Heart left ventricle (tissue), 16 donors: Measurements from ENCODE around the gene S100A9. TPM values are rescaled to one million over a fixed set of nuclear protein-coding genes. Genes with fewer than 3 reads are reported as not detected.

Source experiments
- ATAC-seq, 4 donors: fragments of 200-7000 bp; cut with Tn5 transposase; one replicate each; pipeline ENCODE4 v1.9.1; 2020 to 2022; ENCODE audit warnings: moderate library complexity in 4 of 4, mild to moderate bottlenecking in 3 of 4, moderate number of reproducible peaks in 1 of 4
- DNase-seq, 5 donors: peaks; one replicate each; pipeline ENCODE4 v3.0.0-alpha.2; 2020
- H3K27ac ChIP-seq, 12 donors: fragments of 200-600 bp; sonication (generic) in 4 of 12; one replicate each; pipeline versions ENCODE4 v1.5.0 to v1.8.0; 2016 to 2022; ENCODE audit warnings: mild to moderate bottlenecking in 2 of 12
- H3K27me3 ChIP-seq, 9 donors: fragments of 200-600 bp; sonication (generic) in 2 of 9; one replicate each; pipeline versions ENCODE4 v1.5.1 to v1.8.0; 2016 to 2022; ENCODE audit warnings: mild to moderate bottlenecking in 3 of 9
- H3K36me3 ChIP-seq, 9 donors: fragments of 200-600 bp; sonication (generic) in 2 of 9; one replicate each; pipeline versions ENCODE4 v1.5.0 to v1.8.0; 2018 to 2022; ENCODE audit warnings: mild to moderate bottlenecking in 2 of 9
- H3K4me1 ChIP-seq, 12 donors: fragments of 200-600 bp; sonication (generic) in 4 of 12; one replicate each; pipeline versions ENCODE4 v1.5.0 to v1.8.0; 2016 to 2022; ENCODE audit warnings: mild to moderate bottlenecking in 3 of 12
- H3K4me3 ChIP-seq, 12 donors: fragments of 200-600 bp; sonication (generic) in 4 of 12; one replicate each; pipeline versions ENCODE4 v1.5.0 to v1.8.0; 2017 to 2022; ENCODE audit warnings: mild to moderate bottlenecking in 9 of 12, moderate library complexity in 4 of 12
- H3K9me3 ChIP-seq, 12 donors: fragments of 200-600 bp; sonication (generic) in 4 of 12; one replicate each; pipeline versions ENCODE4 v1.5.0 to v1.8.0; 2016 to 2022; ENCODE audit warnings: mild to moderate bottlenecking in 1 of 12
- CTCF ChIP-seq, 12 donors: fragments of 200-600 bp; sonication (generic) in 4 of 12; IDR thresholded peaks; one replicate each; pipeline versions ENCODE4 v1.5.0 to v1.8.0; 2018 to 2022; ENCODE audit warnings: antibody characterized with exemption in 12 of 12, mild to moderate bottlenecking in 5 of 12
- POLR2A ChIP-seq, 2 donors: fragments of 450-650 bp; IDR thresholded peaks; one replicate each; pipeline ENCODE4 v1.6.1; 2017; ENCODE audit warnings: antibody characterized with exemption in 2 of 2, mild to moderate bottlenecking in 2 of 2, moderate library complexity in 2 of 2
- WGBS, 4 donors: extraction: QIAGEN DNeasy Blood & Tissue Kit in 2 of 4; methylation state at CpG; one replicate each; pipeline versions ENCODE4 v1.1.5 to v1.1.7; 2013 to 2018; 5-methylcytosine and 5-hydroxymethylcytosine counted together
- intact Hi-C, 10 donors: fragments of 100-400 bp; cut with DNase I; formaldehyde crosslinking; loops; one replicate each; pipeline versions ENCODE4 v1.11.1 to v1.14.2; 2022
- polyA plus RNA-seq, 2 donors: library from polyadenylated mRNA; stranded (reverse); fragments of 200-250 nt; gene quantifications; one replicate each; pipeline ENCODE4 v1.2.3, GENCODE V29; 2013
- total RNA-seq, 9 donors: library from RNA; depleted of rRNA in 2 of 9; stranded (reverse); fragments of >200 nt in 2 of 9; fragmentation: NEBNext Ultra II Directional in 3 of 9; extraction: Animal tissue kit (Norgen Biotek cat#: 25700) in 3 of 9; gene quantifications; one replicate each; pipeline versions ENCODE4 v1.1.0 to v1.2.4, GENCODE V29; 2016 to 2023
- donor health status: ischemic (EF 13 %, LVEDD 7.1; RV severe dilation, severe dysfunction).
- donor health status: healthy with polysubstance abuse.
- donor health status: DM: no; HTN: yes; CAD: no.
- donor health status: DM: no; HTN: no; CAD: no.
- donor health status: ischemic (EF 25% LVEDD 6.9; RV normal size, moderate dysfunction).
- donor health status: ischemic (EF 25% LVEDD 5.7; RV mildly dilated, moderate dysfunction).
- donor health status: healthy.
- donor health status: DM: yes; HTN: yes; CAD: no.
- donor health status: ischemic (EF 35%, LVEDD 5.7; RV mildly dilated, moderate dysfunction).
- donor health status: nonischemic (EF 11% LVEDD 7.7; RV severe dilation, severe dysfunction).
- donor health status: DM: yes; HTN: yes; CAD: no.
- donor health status: PGD.
- donor health status: ischemic (EF 29% LVEDD 5.4; RV normal size, mild dysfunction).
- donor health status: nonischemic (EF 23%, LVEDD 6.1; RV moderate dilation, normal function).

S100A9 gene
- total and polyA plus RNA-seq, 11 donors, result 5.7 to 350 (median 76.2) TPM

GRCh38 chr1:153384958-153385580 is 27.4 kb downstream of the S100A9 start:
- Histone ChIP-seq H3K27me3 (peaks cover 0 to 5% (median 0%) of the 10 kb centered on the region in 9 donors), H3K4me1 (peaks cover 0 to 38% (median 0%) of the 10 kb centered on the region in 12 donors), H3K27ac (peak overlapping the region in 1 of 12 donors; percentile 86), H3K9me3 (peaks cover 0 to 23% (median 6%) of the 10 kb centered on the region in 12 donors), H3K36me3 (no peaks in the 10 kb centered on the region), H3K4me3 (no peak overlapping the region)
- no peak for DNase-seq
- intact Hi-C loops, result no loop called here
- 66 to 80% (median 78%) methylated on average over 4 of the region's 4 CpGs for WGBS, 4 donors
- no peak for ATAC-seq
- TF ChIP-seq POLR2A (IDR thresholded peaks at IDR 0.05) (no peak), CTCF (IDR thresholded peaks at IDR 0.05) (no peak)

- ATAC-seq (peak; percentile 39 to 73 (median 68)), DNase-seq (peak in 4 of 5 donors; percentile 47 to 72 (median 54))
- no peak for TF ChIP-seq CTCF (IDR thresholded peaks at IDR 0.05)
- TF ChIP-seq POLR2A (IDR thresholded peaks at IDR 0.05), result no peak
- peaks cover 0 to 48% (median 2%) of the 10 kb centered on the region in 12 donors for H3K4me1 ChIP-seq
- WGBS, 4 donors, result 77 to 81% (median 77%) methylated on average over 5 of the region's 5 CpGs
- peaks cover 0 to 18% (median 5%) of the 10 kb centered on the region in 12 donors for H3K9me3 ChIP-seq
- H3K4me3 ChIP-seq, result no peak overlapping the region
- H3K27ac ChIP-seq, result peak overlapping the region in 2 of 12 donors; percentile 29 to 86
- peaks cover 0 to 6% (median 0%) of the 10 kb centered on the region in 9 donors for H3K27me3 ChIP-seq
- intact Hi-C loops, result no loop called here
- H3K36me3 ChIP-seq, result no peaks in the 10 kb centered on the region
Observed at GRCh38 chr1:153386500-153386901, 28.8 kb downstream of the S100A9 start.

GRCh38 chr1:153387001-153387400 is 29.3 kb downstream of the S100A9 start:
- peaks cover 0 to 6% (median 0%) of the 10 kb centered on the region in 9 donors for H3K27me3 ChIP-seq
- no peaks in the 10 kb centered on the region for H3K36me3 ChIP-seq
- TF ChIP-seq CTCF (IDR thresholded peaks at IDR 0.05), result no peak
- TF ChIP-seq POLR2A (IDR thresholded peaks at IDR 0.05), result no peak
- H3K27ac ChIP-seq, result peak overlapping the region in 1 of 12 donors; percentile 86
- H3K9me3 ChIP-seq, result peaks cover 0 to 13% (median 3%) of the 10 kb centered on the region in 12 donors
- whole genome bisulfite sequencing, 4 donors, result 83 to 89% (median 84%) methylated on average over 4 of the region's 4 CpGs
- no peak overlapping the region for H3K4me3 ChIP-seq
- peaks cover 0 to 53% (median 2%) of the 10 kb centered on the region in 12 donors for H3K4me1 ChIP-seq
- DNase-seq (no peak), ATAC-seq (no peak)
- intact Hi-C loops, result no loop called here

- TF ChIP-seq CTCF (IDR thresholded peaks at IDR 0.05) (no peak), POLR2A (IDR thresholded peaks at IDR 0.05) (no peak)
- Histone ChIP-seq H3K27me3 (peaks cover 0 to 6% (median 0%) of the 10 kb centered on the region in 9 donors), H3K27ac (peak overlapping the region in 1 of 12 donors; percentile 86), H3K9me3 (peaks cover 0 to 6% (median under 1%) of the 10 kb centered on the region in 12 donors), H3K4me1 (peaks cover 0 to 55% (median 2%) of the 10 kb centered on the region in 12 donors), H3K4me3 (no peak overlapping the region), H3K36me3 (no peaks in the 10 kb centered on the region)
- WGBS, 4 donors, result 80 to 84% (median 83%) methylated on average over 4 of the region's 4 CpGs
- no peak for DNase-seq
- ATAC-seq, result no peak
- intact Hi-C loops, result no loop called here
Observed at GRCh38 chr1:153387785-153388184, 30.1 kb downstream of the S100A9 start.
